ENCODE data around the gene PTCH2. TPM values are rescaled to one million over a fixed set of nuclear protein-coding genes. Genes with fewer than 3 reads are reported as not detected.
"Not testable (repeated sequence)": the region's sequence is repeated elsewhere in the genome, so short reads cannot be mapped to it uniquely, and the experiment has no call there.

Gene PTCH2
- total RNA-seq, 1 donor from 2014 or later = 1.4 TPM

DNA sequence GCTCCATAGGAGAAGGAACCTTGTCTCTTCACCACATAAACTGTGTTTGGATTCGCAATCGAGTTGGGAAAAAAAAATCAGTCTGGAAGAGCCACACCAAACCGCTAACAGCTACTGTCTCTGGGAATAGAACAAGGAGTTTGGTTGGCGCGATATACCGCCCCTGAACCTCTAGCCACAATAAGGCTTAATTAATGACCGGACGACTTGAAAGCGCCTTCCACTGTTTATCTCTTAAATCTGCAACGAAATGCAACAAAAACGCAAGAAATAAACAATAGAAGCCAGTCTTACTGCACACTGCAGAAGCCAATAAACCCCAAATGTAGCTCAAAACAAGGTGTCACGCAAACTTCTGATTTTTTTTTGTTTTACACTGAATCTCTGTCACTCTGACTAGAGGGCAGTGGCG, 23.9 kb downstream of the PTCH2 start:
- Mint-ChIP-seq H3K27me3 (ENCODE audit: unreplicated experiment) (no peaks in the 10 kb centered on the region), H3K27ac (ENCODE audit: unreplicated experiment) (peak overlapping the region; percentile 94), H3K4me3 (ENCODE audit: unreplicated experiment) (peak overlapping the region; percentile 62), H3K36me3 (ENCODE audit: unreplicated experiment) (peaks cover 14% of the 10 kb centered on the region), H3K9me3 (ENCODE audit: unreplicated experiment) (no peaks in the 10 kb centered on the region), H3K4me1 (ENCODE audit: unreplicated experiment) (peaks cover 36% of the 10 kb centered on the region)
- DNase-seq (ENCODE audit: extremely low spot score, unreplicated experiment) = no peak
- TF ChIP-seq, protein P1, sequence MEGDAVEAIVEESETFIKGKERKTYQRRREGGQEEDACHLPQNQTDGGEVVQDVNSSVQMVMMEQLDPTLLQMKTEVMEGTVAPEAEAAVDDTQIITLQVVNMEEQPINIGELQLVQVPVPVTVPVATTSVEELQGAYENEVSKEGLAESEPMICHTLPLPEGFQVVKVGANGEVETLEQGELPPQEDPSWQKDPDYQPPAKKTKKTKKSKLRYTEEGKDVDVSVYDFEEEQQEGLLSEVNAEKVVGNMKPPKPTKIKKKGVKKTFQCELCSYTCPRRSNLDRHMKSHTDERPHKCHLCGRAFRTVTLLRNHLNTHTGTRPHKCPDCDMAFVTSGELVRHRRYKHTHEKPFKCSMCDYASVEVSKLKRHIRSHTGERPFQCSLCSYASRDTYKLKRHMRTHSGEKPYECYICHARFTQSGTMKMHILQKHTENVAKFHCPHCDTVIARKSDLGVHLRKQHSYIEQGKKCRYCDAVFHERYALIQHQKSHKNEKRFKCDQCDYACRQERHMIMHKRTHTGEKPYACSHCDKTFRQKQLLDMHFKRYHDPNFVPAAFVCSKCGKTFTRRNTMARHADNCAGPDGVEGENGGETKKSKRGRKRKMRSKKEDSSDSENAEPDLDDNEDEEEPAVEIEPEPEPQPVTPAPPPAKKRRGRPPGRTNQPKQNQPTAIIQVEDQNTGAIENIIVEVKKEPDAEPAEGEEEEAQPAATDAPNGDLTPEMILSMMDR (IDR thresholded peaks at IDR 0.05) = no peak

DNA sequence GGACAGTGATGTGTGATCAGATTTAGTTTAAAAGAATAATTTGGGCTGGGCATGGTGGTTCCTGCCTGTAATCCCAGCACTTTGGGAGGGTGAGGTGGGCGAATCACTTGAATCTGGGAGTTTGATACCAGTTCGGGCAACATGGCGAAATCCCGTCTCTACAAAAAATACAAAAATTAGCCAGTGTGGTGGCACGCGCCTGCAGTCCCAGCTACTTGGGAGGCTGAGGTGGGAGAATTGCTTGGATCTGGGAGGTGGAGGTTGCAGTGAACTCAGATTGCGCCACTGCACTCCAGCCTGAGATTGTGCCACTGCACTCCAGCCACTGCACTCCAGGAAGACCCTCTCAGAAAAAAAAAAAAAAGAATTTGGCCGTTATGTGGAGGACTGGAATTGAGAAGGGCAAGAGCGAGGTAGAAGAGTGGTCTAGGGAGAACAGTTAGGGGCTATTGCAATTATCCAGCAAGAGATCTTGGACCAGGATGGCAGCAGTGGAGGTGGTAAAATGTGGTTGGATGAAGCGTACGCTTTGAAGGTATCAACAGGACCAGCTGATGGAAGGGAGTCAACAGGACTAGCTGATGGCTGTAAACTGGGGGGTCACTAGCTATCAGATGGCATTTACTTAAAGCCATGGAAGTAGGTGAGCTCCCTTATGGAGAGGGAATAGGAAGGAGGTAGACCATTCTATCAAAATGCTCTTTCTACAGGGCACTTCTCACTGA, 25.1 kb downstream of the PTCH2 start:
- TF ChIP-seq, protein P1 (IDR thresholded peaks at IDR 0.05) = no peak
- Mint-ChIP-seq H3K9me3 (ENCODE audit: unreplicated experiment) (no peaks in the 10 kb centered on the region), H3K36me3 (ENCODE audit: unreplicated experiment) (peaks cover 14% of the 10 kb centered on the region), H3K4me3 (ENCODE audit: unreplicated experiment) (peak overlapping the region; percentile 24), H3K27ac (ENCODE audit: unreplicated experiment) (peak overlapping the region; percentile 94), H3K27me3 (ENCODE audit: unreplicated experiment) (no peaks in the 10 kb centered on the region), H3K4me1 (ENCODE audit: unreplicated experiment) (peaks cover 43% of the 10 kb centered on the region)
- no peak for DNase-seq (ENCODE audit: extremely low spot score, unreplicated experiment)

DNA sequence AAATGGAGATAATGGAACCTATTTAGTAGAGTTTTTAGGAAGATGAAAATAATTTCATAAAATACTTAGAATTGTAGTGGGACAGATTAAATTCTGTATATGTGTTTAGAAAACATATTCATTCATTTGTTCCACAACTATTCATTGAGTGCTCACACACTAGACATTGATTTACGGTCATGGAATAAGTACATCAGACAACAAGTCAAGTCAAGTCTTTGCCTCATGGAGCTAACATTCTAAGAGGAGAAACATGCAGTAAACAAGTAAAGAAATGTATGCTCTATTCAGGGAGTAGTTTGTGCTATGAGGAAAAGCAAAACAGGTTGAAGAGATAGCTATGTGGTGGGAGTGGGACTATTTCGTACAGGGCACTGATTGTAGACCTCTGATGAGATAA, 25.7 kb downstream of the PTCH2 start:
- no peak overlapping the region for H3K4me3 Mint-ChIP-seq (ENCODE audit: unreplicated experiment)
- DNase-seq (ENCODE audit: extremely low spot score, unreplicated experiment) = no peak
- TF ChIP-seq, protein P1 (IDR thresholded peaks at IDR 0.05) = no peak
- no peaks in the 10 kb centered on the region for H3K9me3 Mint-ChIP-seq (ENCODE audit: unreplicated experiment)
- H3K27ac Mint-ChIP-seq (ENCODE audit: unreplicated experiment) = no peak overlapping the region
- peaks cover 14% of the 10 kb centered on the region for H3K36me3 Mint-ChIP-seq (ENCODE audit: unreplicated experiment)
- H3K27me3 Mint-ChIP-seq (ENCODE audit: unreplicated experiment) = no peaks in the 10 kb centered on the region
- H3K4me1 Mint-ChIP-seq (ENCODE audit: unreplicated experiment) = peaks cover 46% of the 10 kb centered on the region

DNA sequence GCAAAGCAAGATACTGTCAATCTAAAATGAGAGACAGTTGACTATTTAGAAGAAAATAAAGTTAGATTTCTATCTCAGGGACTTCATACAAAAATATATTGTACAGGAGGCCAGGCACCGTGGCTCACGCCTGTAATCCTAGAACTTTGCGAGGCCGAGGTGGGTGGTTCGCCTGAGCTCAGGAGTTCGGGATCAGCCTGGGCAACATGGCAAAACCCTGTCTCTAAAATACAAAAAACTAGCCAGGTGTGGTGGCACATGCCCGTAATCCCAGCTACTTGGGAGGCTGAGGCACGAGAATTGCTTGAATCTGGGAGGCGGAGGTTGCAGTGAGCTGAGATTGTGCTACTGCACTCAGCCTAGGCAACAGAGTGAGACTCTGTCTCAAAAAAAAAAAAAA, 27.1 kb downstream of the PTCH2 start:
- H3K4me3 Mint-ChIP-seq (ENCODE audit: unreplicated experiment); DNase-seq (ENCODE audit: extremely low spot score, unreplicated experiment); H3K27me3 Mint-ChIP-seq (ENCODE audit: unreplicated experiment); H3K9me3 Mint-ChIP-seq (ENCODE audit: unreplicated experiment); H3K27ac Mint-ChIP-seq (ENCODE audit: unreplicated experiment): not testable (repeated sequence)
- Mint-ChIP-seq H3K4me1 (ENCODE audit: unreplicated experiment) (peaks cover 60% of the 10 kb centered on the region), H3K36me3 (ENCODE audit: unreplicated experiment) (peaks cover 15% of the 10 kb centered on the region)

DNA sequence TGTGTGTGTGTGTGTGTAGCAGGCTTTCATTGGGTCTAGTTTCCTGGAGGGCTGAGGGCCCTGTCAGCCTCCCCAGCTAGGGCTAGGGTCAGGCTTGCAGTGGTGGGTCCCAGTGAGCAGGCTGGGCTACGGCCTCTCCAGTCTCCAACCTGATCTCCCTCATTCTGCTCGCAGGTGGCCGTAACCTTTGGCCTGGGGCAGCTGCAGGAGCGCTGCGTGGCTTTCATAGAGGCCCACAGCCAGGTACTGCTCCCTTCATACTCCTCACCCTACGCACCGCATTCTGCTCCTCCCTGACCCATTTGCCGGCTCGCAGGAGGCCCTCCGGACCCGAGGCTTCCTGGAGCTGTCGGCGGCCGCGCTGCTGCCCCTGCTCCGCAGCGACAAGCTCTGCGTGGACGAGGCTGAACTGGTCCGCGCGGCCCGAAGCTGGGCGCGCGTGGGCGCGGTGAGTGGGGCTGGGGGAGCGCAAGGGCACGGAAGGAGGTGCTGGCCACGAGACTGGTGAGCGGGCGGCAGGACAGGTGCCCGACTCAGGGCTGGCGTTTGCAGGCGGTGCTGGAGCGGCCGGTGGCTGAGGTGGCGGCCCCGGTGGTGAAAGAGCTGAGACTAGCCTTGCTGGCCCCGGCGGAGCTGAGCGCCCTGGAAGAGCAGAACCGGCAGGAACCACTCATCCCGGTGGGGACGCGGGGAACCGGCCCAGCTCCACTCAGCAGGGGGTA, 30.1 kb downstream of the PTCH2 start:
- Mint-ChIP-seq H3K4me3 (ENCODE audit: unreplicated experiment) (no peak overlapping the region), H3K36me3 (ENCODE audit: unreplicated experiment) (peaks cover 13% of the 10 kb centered on the region), H3K27me3 (ENCODE audit: unreplicated experiment) (no peaks in the 10 kb centered on the region), H3K4me1 (ENCODE audit: unreplicated experiment) (peaks cover 67% of the 10 kb centered on the region), H3K9me3 (ENCODE audit: unreplicated experiment) (no peaks in the 10 kb centered on the region), H3K27ac (ENCODE audit: unreplicated experiment) (no peak overlapping the region)
- DNase-seq (ENCODE audit: extremely low spot score, unreplicated experiment) = no peak
- TF ChIP-seq, protein P1 (IDR thresholded peaks at IDR 0.05) = no peak
